Upper lobe of left lung (tissue), 6 donors: Measurements from ENCODE around the gene PGP. TPM values are rescaled to one million over a fixed set of nuclear protein-coding genes. Genes with fewer than 3 reads are reported as not detected.

Experiments
- ATAC-seq, 2 donors: fragments of 200-7000 bp; cut with Tn5 transposase; one replicate each; pipeline ENCODE4 v1.9.1; 2022; ENCODE audit warnings: mild to moderate bottlenecking in 2 of 2, moderate library complexity in 2 of 2; ENCODE audit not compliant: low FRiP score in 2 of 2
- DNase-seq, 2 donors: peaks; one replicate each; pipeline ENCODE4 v3.0.0-alpha.2; 2019 to 2020
- H3K27ac ChIP-seq, 4 donors: fragments of 200-600 bp; sonication (generic); one replicate each; pipeline ENCODE4 v1.5.1; 2016 to 2019
- H3K27me3 ChIP-seq, 4 donors: fragments of 200-600 bp; sonication (generic); one replicate each; pipeline ENCODE4 v1.5.1; 2017 to 2019
- H3K36me3 ChIP-seq, 4 donors: fragments of 200-600 bp; sonication (generic); one replicate each; pipeline ENCODE4 v1.5.1; 2016 to 2019
- H3K4me1 ChIP-seq, 4 donors: fragments of 200-600 bp; sonication (generic); one replicate each; pipeline ENCODE4 v1.5.1; 2018 to 2019
- H3K4me3 ChIP-seq, 4 donors: fragments of 200-600 bp; sonication (generic); one replicate each; pipeline ENCODE4 v1.5.1; 2017 to 2019; ENCODE audit warnings: mild to moderate bottlenecking in 2 of 4, moderate library complexity in 1 of 4
- H3K9me3 ChIP-seq, 4 donors: fragments of 200-600 bp; sonication (generic); one replicate each; pipeline ENCODE4 v1.5.1; 2018 to 2019
- CTCF ChIP-seq, 6 experiments: fragments of 450-650 bp in 4 of 6; fragments of 200-600 bp in 2 of 6; sonication (generic) in 2 of 6; IDR thresholded peaks; one replicate each; pipeline ENCODE4 v1.5.1; 2016 to 2019; ENCODE audit warnings: antibody characterized with exemption in 6 of 6
- EP300 ChIP-seq, 4 donors: sonication (generic); formaldehyde crosslinking; IDR thresholded peaks; one replicate each; pipeline ENCODE4 v1.5.1; 2017; ENCODE audit warnings: antibody characterized with exemption in 4 of 4, control low read depth in 2 of 4
- POLR2A ChIP-seq, 4 donors: fragments of 450-650 bp; IDR thresholded peaks; one replicate each; pipeline ENCODE4 v1.5.1; 2016 to 2017; ENCODE audit warnings: antibody characterized with exemption in 4 of 4, mild to moderate bottlenecking in 2 of 4
- POLR2AphosphoS5 ChIP-seq, 2 donors: sonication (generic); formaldehyde crosslinking; IDR thresholded peaks; one replicate each; pipeline ENCODE4 v1.5.1; 2017; ENCODE audit warnings: antibody characterized with exemption in 2 of 2
- WGBS, 2 donors: methylation state at CpG; one replicate each; pipeline ENCODE4 v1.1.5; 2017 to 2018; 5-methylcytosine and 5-hydroxymethylcytosine counted together
- total RNA-seq, 6 donors: library from RNA; depleted of rRNA in 4 of 6; stranded (reverse); fragments of >200 nt in 4 of 6; gene quantifications; one replicate each; pipeline versions ENCODE4 v1.1.0 to v1.2.1, GENCODE V29; 2016 to 2021
- donor health status: DM: no; HTN: no; CAD: no; lungs with moderate emphysema.
- donor health status: DM: no; HTN: yes; CAD: no; lungs with severe emphysema.

Gene PGP
- total RNA-seq, 6 donors from 2014 or later, result 18.6 to 32.5 (median 21.7) TPM

DNA sequence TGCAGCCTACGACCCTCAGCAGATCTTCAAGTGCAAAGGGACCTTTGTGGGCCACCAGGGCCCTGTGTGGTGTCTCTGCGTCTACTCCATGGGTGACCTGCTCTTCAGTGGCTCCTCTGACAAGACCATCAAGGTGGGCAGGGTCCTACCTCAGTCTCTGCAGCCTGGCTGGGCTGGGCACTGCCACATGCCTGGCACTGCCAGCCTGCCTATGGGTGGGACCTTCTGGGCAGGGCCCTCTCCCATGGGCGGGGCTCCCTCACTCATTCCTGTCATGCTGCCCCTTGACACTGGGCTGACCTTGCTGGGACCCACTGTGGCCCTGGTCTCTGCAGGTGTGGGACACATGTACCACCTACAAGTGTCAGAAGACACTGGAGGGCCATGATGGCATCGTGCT, 40.7 kb downstream of the PGP start:
- 97% methylated on average over 4 of the region's 4 CpGs; no CpG with 5 or more reads in 1 of the 2 donors for WGBS, 2 donors
- Histone ChIP-seq H3K36me3 (peaks cover 8 to 84% (median 70%) of the 10 kb centered on the region in 4 donors), H3K4me3 (no peak overlapping the region)

GRCh38 chr16:2173366-2173765, 41.3 kb downstream of the PGP start:
- TF ChIP-seq POLR2AphosphoS5 (IDR thresholded peaks at IDR 0.05) (no peak), POLR2A (IDR thresholded peaks at IDR 0.05) (no peak), CTCF (IDR thresholded peaks at IDR 0.05) (no peak), EP300 (IDR thresholded peaks at IDR 0.05) (no peak)
- Histone ChIP-seq H3K36me3 (peaks cover 8 to 86% (median 75%) of the 10 kb centered on the region in 4 donors), H3K4me3 (no peak overlapping the region), H3K4me1 (peaks cover 8 to 28% (median 9%) of the 10 kb centered on the region in 4 donors), H3K27me3 (no peaks in the 10 kb centered on the region), H3K9me3 (no peaks in the 10 kb centered on the region), H3K27ac (no peak overlapping the region)
- DNase-seq (peak in 1 of 2 donors; percentile 69), ATAC-seq (no peak)
- 96 to 99% methylated on average over 13 to 14 of the region's 14 CpGs for WGBS, 2 donors

More for the DNA sequence above, 40.7 kb downstream of the PGP start:
- no peak overlapping the region for H3K27ac ChIP-seq
- TF ChIP-seq POLR2AphosphoS5 (IDR thresholded peaks at IDR 0.05), result no peak
- TF ChIP-seq POLR2A (IDR thresholded peaks at IDR 0.05), result no peak
- no peak for TF ChIP-seq CTCF (IDR thresholded peaks at IDR 0.05)
- no peak for TF ChIP-seq EP300 (IDR thresholded peaks at IDR 0.05)
- H3K27me3 ChIP-seq, result no peaks in the 10 kb centered on the region
- ATAC-seq (no peak), DNase-seq (peak in 1 of 2 donors; percentile 37)
- H3K4me1 ChIP-seq, result peaks cover 7 to 30% (median 9%) of the 10 kb centered on the region in 4 donors
- H3K9me3 ChIP-seq, result no peaks in the 10 kb centered on the region

- no peak overlapping the region for H3K4me3 ChIP-seq
- WGBS, 2 donors, result 87 to 92% methylated on average over 12 to 29 of the region's 29 CpGs
- peaks cover 8 to 28% (median 9%) of the 10 kb centered on the region in 4 donors for H3K4me1 ChIP-seq
- no peak for ATAC-seq
- peaks cover 12 to 87% (median 78%) of the 10 kb centered on the region in 4 donors for H3K36me3 ChIP-seq
- no peaks in the 10 kb centered on the region for H3K27me3 ChIP-seq
- H3K27ac ChIP-seq, result peak overlapping the region in 1 of 4 donors; percentile 87
- DNase-seq, result peak in 1 of 2 donors; percentile 56
- no peaks in the 10 kb centered on the region for H3K9me3 ChIP-seq
- no peak for TF ChIP-seq POLR2AphosphoS5 (IDR thresholded peaks at IDR 0.05)
- no peak for TF ChIP-seq CTCF (IDR thresholded peaks at IDR 0.05)
- TF ChIP-seq POLR2A (IDR thresholded peaks at IDR 0.05), result no peak
- no peak for TF ChIP-seq EP300 (IDR thresholded peaks at IDR 0.05)
Measured at GRCh38 chr16:2172688-2173335, 41.8 kb downstream of the PGP start.

DNA sequence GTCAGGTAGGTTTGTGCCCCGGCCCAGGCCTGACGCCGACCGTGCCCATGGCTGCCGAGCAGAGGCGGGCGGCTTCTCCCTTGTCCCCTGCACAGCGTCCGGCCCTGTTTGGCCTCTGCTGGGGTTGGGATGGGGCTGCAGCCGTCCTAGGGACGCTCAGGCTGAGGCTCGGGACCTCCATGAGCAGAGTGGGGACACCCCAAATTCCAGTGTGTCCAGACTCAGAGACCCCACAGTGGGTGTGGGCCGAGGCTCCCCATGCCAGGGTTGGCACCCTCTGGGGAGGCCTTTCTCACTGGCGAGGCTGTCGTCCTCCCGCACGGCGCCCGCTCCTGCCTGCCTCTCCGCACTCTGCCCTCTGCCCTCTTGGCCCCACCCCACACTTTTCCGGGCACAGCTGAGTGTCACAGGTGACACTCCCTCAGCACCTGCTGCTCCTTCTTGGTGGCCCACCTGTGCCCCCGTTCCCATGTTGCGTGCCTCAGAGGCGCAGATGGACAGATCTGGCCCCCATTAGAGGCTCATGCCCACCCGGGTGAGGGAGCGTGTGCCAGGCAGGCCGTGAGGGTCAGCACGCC, 43.0 kb downstream of the PGP start:
- Histone ChIP-seq H3K4me3 (peak overlapping the region in 2 of 4 donors; percentile 44 to 58), H3K36me3 (peaks cover 9 to 87% (median 75%) of the 10 kb centered on the region in 4 donors), H3K27me3 (no peaks in the 10 kb centered on the region), H3K9me3 (no peaks in the 10 kb centered on the region), H3K27ac (peak overlapping the region; percentile 82 to 92 (median 84)), H3K4me1 (peaks cover 8 to 28% (median 9%) of the 10 kb centered on the region in 4 donors)
- DNase-seq (peak in 1 of 2 donors; percentile 74), ATAC-seq (no peak)
- WGBS, 2 donors, result 84 to 91% methylated on average over 21 to 28 of the region's 28 CpGs
- TF ChIP-seq EP300 (IDR thresholded peaks at IDR 0.05), result no peak
- no peak for TF ChIP-seq POLR2A (IDR thresholded peaks at IDR 0.05)

DNA sequence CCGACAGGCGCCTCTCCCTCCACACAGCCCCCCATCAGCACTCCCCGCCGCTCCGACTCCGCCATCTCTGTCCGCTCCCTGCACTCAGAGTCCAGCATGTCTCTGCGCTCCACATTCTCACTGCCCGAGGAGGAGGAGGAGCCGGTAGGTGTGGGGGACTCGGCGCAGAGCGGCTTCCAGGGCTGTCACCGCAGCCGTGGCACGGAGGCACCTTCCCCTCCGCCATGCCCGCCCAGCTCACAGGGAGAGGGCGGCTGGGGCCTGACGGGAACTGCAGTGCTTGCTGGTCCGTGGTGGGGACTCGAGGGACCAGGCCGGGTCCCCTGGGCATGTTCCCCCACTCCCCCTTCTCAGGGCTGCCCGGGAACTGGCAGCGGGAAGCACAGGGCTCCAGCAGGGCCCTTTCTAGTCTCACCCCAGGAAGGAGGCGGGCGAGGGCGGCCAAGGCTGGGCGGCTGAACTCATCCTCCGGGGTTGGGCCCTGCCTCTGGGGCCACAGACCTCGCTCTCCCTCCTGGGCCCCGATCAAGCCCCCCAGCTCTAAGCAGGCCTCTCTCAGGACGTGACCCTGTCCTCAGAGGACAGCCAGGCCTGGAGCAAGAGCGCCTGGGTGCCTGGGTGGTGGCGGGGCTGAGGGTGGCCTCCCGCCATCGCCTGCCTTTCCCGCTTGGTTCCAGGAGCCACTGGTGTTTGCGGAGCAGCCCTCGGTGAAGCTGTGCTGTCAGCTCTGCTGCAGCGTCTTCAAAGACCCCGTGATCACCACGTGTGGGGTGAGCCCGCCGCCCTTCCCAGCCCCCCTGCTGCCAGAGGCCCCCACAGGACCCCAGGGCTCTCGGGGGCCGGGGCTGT, 43.8 kb downstream of the PGP start:
- Histone ChIP-seq H3K27me3 (no peaks in the 10 kb centered on the region), H3K27ac (peak overlapping the region; percentile 82 to 92 (median 84)), H3K4me3 (peak overlapping the region; percentile 17 to 58 (median 45)), H3K9me3 (no peaks in the 10 kb centered on the region), H3K36me3 (peaks cover 9 to 87% (median 74%) of the 10 kb centered on the region in 4 donors), H3K4me1 (peaks cover 8 to 28% (median 9%) of the 10 kb centered on the region in 4 donors)
- DNase-seq (peak in 1 of 2 donors; percentile 71), ATAC-seq (no peak)
- TF ChIP-seq CTCF (IDR thresholded peaks at IDR 0.05) (no peak), EP300 (IDR thresholded peaks at IDR 0.05) (no peak), POLR2AphosphoS5 (IDR thresholded peaks at IDR 0.05) (no peak), POLR2A (IDR thresholded peaks at IDR 0.05) (no peak)
- 66 to 78% methylated on average over 26 to 42 of the region's 47 CpGs for WGBS, 2 donors
